ENCODE measurements around the gene FOXO3. TPM values are rescaled to one million over a fixed set of nuclear protein-coding genes. Genes with fewer than 3 reads are reported as not detected.

Gene FOXO3
- total and polyA plus RNA-seq, 2 of the 13 experiments (the other 11 are each of a cell fraction or from before 2014, with no cell fraction given) = 16.0 to 22.5 TPM

DNA sequence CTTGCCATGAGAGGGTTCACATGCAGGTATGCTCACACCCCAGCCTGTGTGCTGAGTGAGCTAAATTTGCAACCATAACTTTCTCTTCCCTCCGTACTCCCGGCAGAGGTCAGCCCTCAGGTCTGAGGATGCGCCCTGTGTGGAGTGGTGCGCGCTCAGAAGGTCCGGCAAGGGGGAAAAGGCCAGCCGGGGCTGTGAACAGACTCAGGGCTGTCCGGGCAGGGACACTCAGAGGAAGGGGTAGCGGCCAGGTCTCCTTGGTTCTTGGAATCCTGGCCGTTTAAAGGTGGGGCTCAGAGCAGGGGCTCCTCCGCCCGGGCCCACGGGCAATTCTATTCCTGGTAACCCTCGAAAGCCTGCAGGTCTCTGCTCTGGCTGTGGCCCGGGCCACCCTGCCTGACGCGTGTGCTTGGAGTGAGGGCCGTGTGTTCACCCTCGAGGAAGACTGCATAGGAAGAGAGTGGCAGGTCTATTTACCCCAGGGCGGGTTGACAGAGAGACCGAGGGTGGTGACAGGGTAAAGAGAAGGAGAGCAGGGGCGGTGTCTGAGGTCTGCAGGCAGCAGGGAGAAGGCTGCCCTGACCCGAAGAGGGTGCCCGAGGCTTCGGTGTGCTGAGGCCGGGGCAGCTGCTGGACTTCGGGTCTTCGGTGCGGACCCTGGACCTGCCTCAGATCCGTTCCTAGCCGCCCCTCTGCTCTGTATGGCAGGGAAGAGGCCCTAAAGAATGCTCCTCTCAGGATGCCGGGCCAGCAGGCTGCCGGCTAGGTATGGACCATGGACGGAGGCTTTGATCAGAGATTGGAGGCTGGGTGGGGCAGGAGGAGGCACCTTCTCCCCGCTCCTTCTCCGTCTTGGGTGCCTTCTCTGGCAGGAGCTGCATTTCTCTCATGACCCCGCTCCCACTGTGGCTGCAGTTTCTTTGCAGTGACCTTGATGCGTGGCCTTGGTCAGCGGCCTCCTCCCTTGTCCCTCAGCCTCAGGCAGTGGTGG, 156.4 kb downstream of the FOXO3 start:
- Histone ChIP-seq H3K9ac (ENCODE audit: insufficient read depth, low read depth, low read length) (no peak overlapping the region), H4K20me1 (ENCODE audit: insufficient read depth, low read length) (no peaks in the 10 kb centered on the region), H3K27me3 (ENCODE audit: control insufficient read depth in 1 of 2, insufficient read depth in 2 of 2, low read length in 2 of 2) (peaks cover 0 to 2% of the 10 kb centered on the region in 2 experiments; a peak in 1 of 5 replicates), H3K27ac (ENCODE audit: extremely low read length, insufficient read depth, low read length) (no peak overlapping the region), H3K4me2 (ENCODE audit: low read depth, low read length) (peak overlapping the region; percentile 96), H3K79me2 (ENCODE audit: insufficient read depth, low read length) (no peaks in the 10 kb centered on the region), H3K9me3 (ENCODE audit: low read length) (no peaks in the 10 kb centered on the region), H3K4me1 (ENCODE audit: insufficient read depth, low read length) (peaks cover 86% of the 10 kb centered on the region), H3K4me3 (replicated peaks in 1 of 3; ENCODE audit: insufficient read depth in 1 of 3, low read depth in 2 of 3, low read length in 3 of 3) (peak overlapping the region; percentile 35 to 68 (median 35); a peak in 5 of 6 replicates), H2AFZ (ENCODE audit: low read length) (no peak overlapping the region), H3K36me3 (replicated peaks in 1 of 2; ENCODE audit: control insufficient read depth in 1 of 2, insufficient read depth in 2 of 2, low read length in 2 of 2) (no peaks in the 10 kb centered on the region)
- FAIRE-seq (peak; percentile 23), ATAC-seq (peak; percentile 77), DNase-seq (ENCODE audit: low spot score) (peak; percentile 29)
- 5% methylated on average over 18 of the region's 39 CpGs for WGBS (ENCODE audit: low lambda C conversion rate)
- CTCF ChIA-PET (ENCODE audit: low intra/inter-chr PET ratio, low total read pairs) = no interaction called here
- intact Hi-C loops (cut with micrococcal nuclease; ENCODE audit: unreplicated experiment) (loop anchor here (1.0 to 10.0 kb wide), 2 partner anchors 118 to 152 kb away; partner anchors contain the start of gene FOXO3), in situ Hi-C loops (cut with HindIII; ENCODE audit: extremely low pct_ligation_motif_present, low pct_unique_long_range_greater_than_20kb) (no loop called here)
- BruUV-seq (replicated peaks) = no TSS peak
- POLR2A ChIA-PET = no interaction called here
- TF ChIP-seq PHF21A (CRISPR knock-in tag; IDR thresholded peaks at IDR 0.05) = 0 out of 2 replicates have a peak, but pooled peaks have one; percentile 19
- TF ChIP-seq, protein P1, sequence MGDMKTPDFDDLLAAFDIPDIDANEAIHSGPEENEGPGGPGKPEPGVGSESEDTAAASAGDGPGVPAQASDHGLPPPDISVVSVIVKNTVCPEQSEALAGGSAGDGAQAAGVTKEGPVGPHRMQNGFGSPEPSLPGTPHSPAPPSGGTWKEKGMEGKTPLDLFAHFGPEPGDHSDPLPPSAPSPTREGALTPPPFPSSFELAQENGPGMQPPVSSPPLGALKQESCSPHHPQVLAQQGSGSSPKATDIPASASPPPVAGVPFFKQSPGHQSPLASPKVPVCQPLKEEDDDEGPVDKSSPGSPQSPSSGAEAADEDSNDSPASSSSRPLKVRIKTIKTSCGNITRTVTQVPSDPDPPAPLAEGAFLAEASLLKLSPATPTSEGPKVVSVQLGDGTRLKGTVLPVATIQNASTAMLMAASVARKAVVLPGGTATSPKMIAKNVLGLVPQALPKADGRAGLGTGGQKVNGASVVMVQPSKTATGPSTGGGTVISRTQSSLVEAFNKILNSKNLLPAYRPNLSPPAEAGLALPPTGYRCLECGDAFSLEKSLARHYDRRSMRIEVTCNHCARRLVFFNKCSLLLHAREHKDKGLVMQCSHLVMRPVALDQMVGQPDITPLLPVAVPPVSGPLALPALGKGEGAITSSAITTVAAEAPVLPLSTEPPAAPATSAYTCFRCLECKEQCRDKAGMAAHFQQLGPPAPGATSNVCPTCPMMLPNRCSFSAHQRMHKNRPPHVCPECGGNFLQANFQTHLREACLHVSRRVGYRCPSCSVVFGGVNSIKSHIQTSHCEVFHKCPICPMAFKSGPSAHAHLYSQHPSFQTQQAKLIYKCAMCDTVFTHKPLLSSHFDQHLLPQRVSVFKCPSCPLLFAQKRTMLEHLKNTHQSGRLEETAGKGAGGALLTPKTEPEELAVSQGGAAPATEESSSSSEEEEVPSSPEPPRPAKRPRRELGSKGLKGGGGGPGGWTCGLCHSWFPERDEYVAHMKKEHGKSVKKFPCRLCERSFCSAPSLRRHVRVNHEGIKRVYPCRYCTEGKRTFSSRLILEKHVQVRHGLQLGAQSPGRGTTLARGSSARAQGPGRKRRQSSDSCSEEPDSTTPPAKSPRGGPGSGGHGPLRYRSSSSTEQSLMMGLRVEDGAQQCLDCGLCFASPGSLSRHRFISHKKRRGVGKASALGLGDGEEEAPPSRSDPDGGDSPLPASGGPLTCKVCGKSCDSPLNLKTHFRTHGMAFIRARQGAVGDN (CRISPR knock-in tag; IDR thresholded peaks at IDR 0.05) = peak; percentile 90
- peak; percentile 65; the same call in 1 of the 2 replicates for TF ChIP-seq ZSCAN22 (CRISPR knock-in tag; IDR thresholded peaks at IDR 0.05)
- TF ChIP-seq ZNF761 (CRISPR knock-in tag; conservative IDR thresholded peaks at IDR 0.05) = peak; percentile 62; the same call in 1 of the 2 replicates
- TF ChIP-seq GFI1 (CRISPR knock-in tag; IDR thresholded peaks at IDR 0.05; ENCODE audit: borderline replicate concordance) = peak; percentile 49; the same call in 1 of the 2 replicates
- TF ChIP-seq, protein P2, sequence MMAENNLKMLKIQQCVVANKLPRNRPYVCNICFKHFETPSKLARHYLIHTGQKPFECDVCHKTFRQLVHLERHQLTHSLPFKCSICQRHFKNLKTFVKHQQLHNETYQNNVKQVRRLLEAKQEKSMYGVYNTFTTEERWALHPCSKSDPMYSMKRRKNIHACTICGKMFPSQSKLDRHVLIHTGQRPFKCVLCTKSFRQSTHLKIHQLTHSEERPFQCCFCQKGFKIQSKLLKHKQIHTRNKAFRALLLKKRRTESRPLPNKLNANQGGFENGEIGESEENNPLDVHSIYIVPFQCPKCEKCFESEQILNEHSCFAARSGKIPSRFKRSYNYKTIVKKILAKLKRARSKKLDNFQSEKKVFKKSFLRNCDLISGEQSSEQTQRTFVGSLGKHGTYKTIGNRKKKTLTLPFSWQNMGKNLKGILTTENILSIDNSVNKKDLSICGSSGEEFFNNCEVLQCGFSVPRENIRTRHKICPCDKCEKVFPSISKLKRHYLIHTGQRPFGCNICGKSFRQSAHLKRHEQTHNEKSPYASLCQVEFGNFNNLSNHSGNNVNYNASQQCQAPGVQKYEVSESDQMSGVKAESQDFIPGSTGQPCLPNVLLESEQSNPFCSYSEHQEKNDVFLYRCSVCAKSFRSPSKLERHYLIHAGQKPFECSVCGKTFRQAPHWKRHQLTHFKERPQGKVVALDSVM (CRISPR knock-in tag; IDR thresholded peaks at IDR 0.05) = peak; percentile 55
- TF ChIP-seq, protein P3, sequence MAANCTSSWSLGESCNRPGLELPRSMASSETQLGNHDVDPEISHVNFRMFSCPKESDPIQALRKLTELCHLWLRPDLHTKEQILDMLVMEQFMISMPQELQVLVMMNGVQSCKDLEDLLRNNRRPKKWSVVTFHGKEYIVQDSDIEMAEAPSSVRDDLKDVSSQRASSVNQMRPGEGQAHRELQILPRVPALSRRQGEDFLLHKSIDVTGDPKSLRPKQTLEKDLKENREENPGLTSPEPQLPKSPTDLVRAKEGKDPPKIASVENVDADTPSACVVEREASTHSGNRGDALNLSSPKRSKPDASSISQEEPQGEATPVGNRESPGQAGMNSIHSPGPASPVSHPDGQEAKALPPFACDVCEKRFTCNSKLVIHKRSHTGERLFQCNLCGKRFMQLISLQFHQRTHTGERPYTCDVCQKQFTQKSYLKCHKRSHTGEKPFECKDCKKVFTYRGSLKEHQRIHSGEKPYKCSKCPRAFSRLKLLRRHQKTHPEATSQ (CRISPR knock-in tag; IDR thresholded peaks at IDR 0.05; ENCODE audit: borderline replicate concordance) = peak; percentile 30; the same call in 1 of the 2 replicates
- TF ChIP-seq MEIS1 (CRISPR knock-in tag; IDR thresholded peaks at IDR 0.05; ENCODE audit: borderline replicate concordance) = peak; percentile 29; the same call in 1 of the 2 replicates
- TF ChIP-seq POLR2AphosphoS5 (IDR thresholded peaks at IDR 0.05; ENCODE audit: low read depth, low read length) = no peak
- TF ChIP-seq ZNF577 (CRISPR knock-in tag; IDR thresholded peaks at IDR 0.05; ENCODE audit: borderline replicate concordance, low read depth) = no peak
- no peak for TF ChIP-seq HOXA9 (CRISPR knock-in tag; IDR thresholded peaks at IDR 0.05; ENCODE audit: borderline replicate concordance)
- TF ChIP-seq HNRNPLL (IDR thresholded peaks at IDR 0.05; ENCODE audit: low read depth, low read length, poor library complexity, severe bottlenecking) = peak; percentile 35
- no peak for TF ChIP-seq ZIK1 (CRISPR knock-in tag; IDR thresholded peaks at IDR 0.05; ENCODE audit: borderline replicate concordance, low read depth)
- no peak for TF ChIP-seq YEATS2 (CRISPR knock-in tag; IDR thresholded peaks at IDR 0.05; ENCODE audit: borderline replicate concordance)
